ENCODE data around the gene CPN2.

- no peak for TF ChIP-seq ZNF565 (CRISPR knock-in tag; conservative IDR thresholded peaks at IDR 0.05; ENCODE audit: low read depth)
- no peak for TF ChIP-seq OSR1 (CRISPR knock-in tag; IDR thresholded peaks at IDR 0.05)
- TF ChIP-seq ISL1 (CRISPR knock-in tag; IDR thresholded peaks at IDR 0.05) = no peak
- no peak for TF ChIP-seq GLIS3 (CRISPR knock-in tag; IDR thresholded peaks at IDR 0.05)
- TF ChIP-seq ZNF70 (CRISPR knock-in tag; IDR thresholded peaks at IDR 0.05) = no peak
- no peak for TF ChIP-seq ZFP3 (CRISPR knock-in tag; IDR thresholded peaks at IDR 0.05)
- TF ChIP-seq TSHZ2 (CRISPR knock-in tag; IDR thresholded peaks at IDR 0.05) = no peak
- TF ChIP-seq POU6F1 (CRISPR knock-in tag; IDR thresholded peaks at IDR 0.05; ENCODE audit: borderline replicate concordance, low read depth) = no peak
- no peak for TF ChIP-seq PPARA (CRISPR knock-in tag; IDR thresholded peaks at IDR 0.05; ENCODE audit: borderline replicate concordance)
- no peak for TF ChIP-seq TCF4 (CRISPR knock-in tag; IDR thresholded peaks at IDR 0.05; ENCODE audit: borderline replicate concordance)
- no peak for TF ChIP-seq ZFP30 (CRISPR knock-in tag; IDR thresholded peaks at IDR 0.05)
These were observed 40.9 kb downstream of the CPN2 start for GRCh38 chr3:194310060-194310835.
